ENCODE measurements around the gene VCL. TPM values are rescaled to one million over a fixed set of nuclear protein-coding genes. Genes with fewer than 3 reads are reported as not detected.

The VCL gene
- total RNA-seq, 2 experiments from 2014 or later = 18.5 to 19.7 TPM

DNA sequence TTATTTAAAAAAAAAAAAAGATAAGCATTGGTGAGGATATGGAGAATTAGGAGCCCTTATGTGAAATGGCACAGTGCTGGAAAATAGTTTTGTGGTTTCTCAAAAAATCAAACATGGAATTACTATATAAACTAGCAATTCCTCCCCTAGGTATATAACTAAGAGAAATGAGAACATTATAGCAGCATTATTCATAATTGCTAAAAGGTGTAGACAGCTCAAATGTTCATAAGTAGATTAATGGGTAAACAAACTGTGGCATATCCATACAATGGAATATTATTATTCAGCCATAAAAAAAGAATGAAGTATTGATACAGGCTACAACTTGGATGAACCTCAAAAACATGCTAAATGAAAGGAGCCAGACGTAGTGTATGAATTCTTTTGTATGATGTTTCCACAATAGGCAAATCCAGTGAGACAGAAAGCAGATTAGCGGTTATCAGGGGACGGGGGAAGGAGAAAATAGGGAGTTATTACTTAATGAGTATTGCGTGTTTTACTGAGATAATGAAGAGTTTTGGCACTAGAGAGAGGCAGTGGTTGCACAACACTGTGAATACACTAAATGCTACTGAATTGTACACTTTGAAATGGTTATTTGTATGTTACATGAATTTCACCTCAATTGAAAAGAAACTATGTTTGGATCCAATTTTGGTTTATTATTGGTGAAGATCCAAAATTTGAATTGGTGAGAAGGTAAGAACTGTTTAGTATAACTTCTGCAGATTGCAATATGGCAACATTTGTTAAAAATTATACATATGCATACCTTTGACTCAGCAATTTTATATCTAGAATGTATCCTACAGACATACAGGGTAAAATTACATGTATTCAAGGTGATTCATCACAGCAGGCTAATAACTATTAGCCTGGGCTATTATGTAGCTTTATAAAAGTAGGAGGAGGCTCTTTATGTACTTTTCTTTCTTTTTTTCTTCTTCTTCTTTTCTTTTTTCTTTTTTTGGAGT lies 69.7 kb downstream of the VCL start:
- TF ChIP-seq, protein P1, sequence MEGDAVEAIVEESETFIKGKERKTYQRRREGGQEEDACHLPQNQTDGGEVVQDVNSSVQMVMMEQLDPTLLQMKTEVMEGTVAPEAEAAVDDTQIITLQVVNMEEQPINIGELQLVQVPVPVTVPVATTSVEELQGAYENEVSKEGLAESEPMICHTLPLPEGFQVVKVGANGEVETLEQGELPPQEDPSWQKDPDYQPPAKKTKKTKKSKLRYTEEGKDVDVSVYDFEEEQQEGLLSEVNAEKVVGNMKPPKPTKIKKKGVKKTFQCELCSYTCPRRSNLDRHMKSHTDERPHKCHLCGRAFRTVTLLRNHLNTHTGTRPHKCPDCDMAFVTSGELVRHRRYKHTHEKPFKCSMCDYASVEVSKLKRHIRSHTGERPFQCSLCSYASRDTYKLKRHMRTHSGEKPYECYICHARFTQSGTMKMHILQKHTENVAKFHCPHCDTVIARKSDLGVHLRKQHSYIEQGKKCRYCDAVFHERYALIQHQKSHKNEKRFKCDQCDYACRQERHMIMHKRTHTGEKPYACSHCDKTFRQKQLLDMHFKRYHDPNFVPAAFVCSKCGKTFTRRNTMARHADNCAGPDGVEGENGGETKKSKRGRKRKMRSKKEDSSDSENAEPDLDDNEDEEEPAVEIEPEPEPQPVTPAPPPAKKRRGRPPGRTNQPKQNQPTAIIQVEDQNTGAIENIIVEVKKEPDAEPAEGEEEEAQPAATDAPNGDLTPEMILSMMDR (IDR thresholded peaks at IDR 0.05) = no peak
- CTCF ChIA-PET = no interaction called here
- intact Hi-C loops (cut with DNase I, micrococcal nuclease) = no loop called here

DNA sequence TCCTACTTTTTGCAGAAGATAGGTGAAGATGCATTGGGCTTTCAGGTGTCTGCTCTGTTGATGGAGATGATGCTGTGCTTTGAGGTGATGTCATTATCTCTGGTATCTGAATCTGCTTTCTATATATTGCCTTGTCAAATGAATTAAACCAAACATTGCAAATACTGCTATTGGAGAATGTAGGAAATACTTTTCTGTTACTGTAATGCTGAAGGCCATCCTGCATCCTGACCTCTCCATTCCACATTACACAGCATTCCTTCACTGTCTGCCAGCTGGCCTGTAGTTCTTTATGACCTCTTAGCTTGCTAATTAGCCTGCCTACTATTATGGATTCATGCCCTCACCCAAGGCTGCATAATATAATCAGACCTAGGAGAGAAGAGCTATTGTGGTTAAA lies 73.2 kb downstream of the VCL start:
- no peak overlapping the region for H3K4me3 ChIP-seq (ENCODE audit: low read length)
- H3K27me3 ChIP-seq (ENCODE audit: control insufficient read depth in 1 of 2, insufficient read depth in 2 of 2, low read length in 2 of 2) = no peaks in the 10 kb centered on the region
- H3K27me3 Mint-ChIP-seq = no peaks in the 10 kb centered on the region
- no peak overlapping the region for H3K4me3 Mint-ChIP-seq
- H3K4me1 Mint-ChIP-seq (ENCODE audit: low read depth) = no peaks in the 10 kb centered on the region
- ChIA-PET POLR2A (no interaction called here), CTCF (interaction anchor here (1.1 kb wide), 1 partner anchor 10 kb away, joined by 6 read pairs; no protein-coding TSS in a partner anchor)
- ATAC-seq (ENCODE audit: poor library complexity) (no peak), DNase-seq (no peak)
- H3K4me1 ChIP-seq (ENCODE audit: insufficient read depth, low read length) = no peaks in the 10 kb centered on the region
- no peaks in the 10 kb centered on the region for H3K9me3 Mint-ChIP-seq
- no peak overlapping the region for H3K27ac Mint-ChIP-seq
- H3K36me3 Mint-ChIP-seq (ENCODE audit: low read depth) = peaks cover 53% of the 10 kb centered on the region
- H3K36me3 ChIP-seq (ENCODE audit: insufficient read depth, low read length) = peaks cover 42% of the 10 kb centered on the region
- H3K9me3 ChIP-seq (ENCODE audit: control insufficient read depth in 1 of 2, insufficient read depth in 1 of 2, low read length in 2 of 2) = no peaks in the 10 kb centered on the region
- TF ChIP-seq, protein P1 (IDR thresholded peaks at IDR 0.05) = no peak
- H3K27ac ChIP-seq (ENCODE audit: low read depth in 1 of 2, low read length in 2 of 2) = no peak overlapping the region
- intact Hi-C loops (cut with DNase I, micrococcal nuclease) = no loop called here

More for the DNA sequence above, 69.7 kb downstream of the VCL start:
- Histone ChIP-seq H3K27ac (ENCODE audit: low read depth in 1 of 2, low read length in 2 of 2) (no peak overlapping the region), H3K27me3 (ENCODE audit: control insufficient read depth in 1 of 2, insufficient read depth in 2 of 2, low read length in 2 of 2) (no peaks in the 10 kb centered on the region), H3K9me3 (ENCODE audit: control insufficient read depth in 1 of 2, insufficient read depth in 1 of 2, low read length in 2 of 2) (peaks cover 0 to 4% of the 10 kb centered on the region in 2 experiments), H3K4me3 (ENCODE audit: low read length) (no peak overlapping the region), H3K36me3 (ENCODE audit: insufficient read depth, low read length) (peaks cover 37% of the 10 kb centered on the region), H3K4me1 (ENCODE audit: insufficient read depth, low read length) (no peaks in the 10 kb centered on the region)
- H3K4me1 Mint-ChIP-seq (ENCODE audit: low read depth) = no peaks in the 10 kb centered on the region
- no peaks in the 10 kb centered on the region for H3K9me3 Mint-ChIP-seq
- H3K36me3 Mint-ChIP-seq (ENCODE audit: low read depth) = peaks cover 44% of the 10 kb centered on the region
- no peak overlapping the region for H3K27ac Mint-ChIP-seq
- no peak overlapping the region for H3K4me3 Mint-ChIP-seq
- POLR2A ChIA-PET = no interaction called here
- ATAC-seq (ENCODE audit: poor library complexity) = no peak
- DNase-seq = no peak
- no peaks in the 10 kb centered on the region for H3K27me3 Mint-ChIP-seq

DNA sequence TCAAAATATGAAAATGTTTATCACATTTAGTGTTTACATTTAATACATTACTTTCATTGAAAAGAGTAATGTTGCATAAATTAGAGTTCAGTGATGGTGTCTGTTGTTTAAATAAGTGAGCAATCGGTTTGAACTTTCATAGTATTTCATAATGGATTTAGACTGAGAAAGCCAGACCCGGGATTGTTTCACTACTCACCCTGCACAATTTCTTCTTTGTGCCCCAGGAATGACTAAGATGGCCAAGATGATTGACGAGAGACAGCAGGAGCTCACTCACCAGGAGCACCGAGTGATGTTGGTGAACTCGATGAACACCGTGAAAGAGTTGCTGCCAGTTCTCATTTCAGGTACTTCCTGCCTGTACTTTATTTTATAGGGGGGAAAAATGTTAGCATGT lies 74.6 kb downstream of the VCL start:
- H3K27me3 Mint-ChIP-seq = no peaks in the 10 kb centered on the region
- no peak overlapping the region for H3K4me3 Mint-ChIP-seq
- TF ChIP-seq, protein P1 (IDR thresholded peaks at IDR 0.05) = no peak
- no peak overlapping the region for H3K27ac Mint-ChIP-seq
- H3K36me3 Mint-ChIP-seq (ENCODE audit: low read depth) = peaks cover 62% of the 10 kb centered on the region
- H3K4me1 ChIP-seq (ENCODE audit: insufficient read depth, low read length) = no peaks in the 10 kb centered on the region
- POLR2A ChIA-PET = no interaction called here
- H3K27ac ChIP-seq (ENCODE audit: low read depth in 1 of 2, low read length in 2 of 2) = no peak overlapping the region
- no peaks in the 10 kb centered on the region for H3K4me1 Mint-ChIP-seq (ENCODE audit: low read depth)
- DNase-seq (no peak), ATAC-seq (ENCODE audit: poor library complexity) (no peak)
- peaks cover 47% of the 10 kb centered on the region for H3K36me3 ChIP-seq (ENCODE audit: insufficient read depth, low read length)
- H3K9me3 ChIP-seq (ENCODE audit: control insufficient read depth in 1 of 2, insufficient read depth in 1 of 2, low read length in 2 of 2) = no peaks in the 10 kb centered on the region
- no peaks in the 10 kb centered on the region for H3K9me3 Mint-ChIP-seq
- no peaks in the 10 kb centered on the region for H3K27me3 ChIP-seq (ENCODE audit: control insufficient read depth in 1 of 2, insufficient read depth in 2 of 2, low read length in 2 of 2)
- CTCF ChIA-PET = no interaction called here
- no peak overlapping the region for H3K4me3 ChIP-seq (ENCODE audit: low read length)
- intact Hi-C loops (cut with DNase I, micrococcal nuclease) = no loop called here

Data from CD4-positive, alpha-beta T cell (primary cell).